HG03520 (cell line): Measurements from ENCODE around the gene IQSEC1.

Source experiments
- ATAC-seq: cut with Tn5 transposase; IDR thresholded peaks from one replicate; pipeline ENCODE4 v1.9.1; 2021; ENCODE audit warnings: mild to moderate bottlenecking, moderate library complexity; ENCODE audit not compliant: unreplicated experiment

Gene IQSEC1

GRCh38 chr3:12922306-12922705 lies 150.9 kb downstream of the IQSEC1 start:
- no peak for ATAC-seq

- no peak for ATAC-seq
Measured at GRCh38 chr3:12921736-12922135, 151.5 kb downstream of the IQSEC1 start.

- ATAC-seq: no peak
Measured at GRCh38 chr3:12920967-12921366, 152.3 kb downstream of the IQSEC1 start.

DNA sequence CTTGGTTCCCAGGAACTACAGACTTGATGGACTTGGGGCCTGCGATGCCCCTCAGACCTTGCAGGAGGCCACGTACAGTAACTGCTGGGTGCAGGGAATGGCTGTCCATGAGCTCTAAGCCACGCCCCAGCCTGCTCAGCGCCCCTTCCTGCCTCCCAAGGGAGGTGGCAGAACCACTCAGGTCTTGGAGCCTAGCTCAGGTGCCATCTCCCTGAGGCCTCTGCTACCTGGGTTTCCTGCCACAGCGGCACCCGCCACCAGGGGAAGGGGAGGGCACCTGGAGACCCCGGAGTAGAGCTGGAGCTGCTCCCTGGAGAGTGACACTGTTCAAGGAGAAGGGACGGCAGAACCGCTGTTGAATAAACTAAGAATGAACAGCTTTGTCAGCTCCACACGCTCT lies 154.0 kb downstream of the IQSEC1 start:
- no peak for ATAC-seq

DNA sequence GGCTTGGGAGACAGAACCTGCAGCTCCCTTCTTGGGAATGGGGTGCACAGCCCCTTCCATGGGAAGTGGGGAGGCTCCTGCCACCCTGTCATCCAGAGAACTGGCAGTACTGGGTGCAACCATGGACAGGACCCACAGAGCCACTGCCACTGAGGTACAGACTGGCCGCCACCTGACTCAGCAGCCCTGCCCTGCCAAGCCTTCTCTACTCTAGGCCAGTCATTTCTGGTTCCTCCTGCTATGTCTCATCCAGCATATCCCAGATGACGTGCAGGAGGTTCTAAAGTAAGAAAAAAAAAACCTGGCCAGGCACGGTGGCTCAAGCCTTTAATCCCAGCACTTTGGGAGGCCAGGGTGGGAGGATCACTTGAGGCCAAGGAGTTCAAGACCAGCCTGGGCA lies 155.0 kb downstream of the IQSEC1 start:
- ATAC-seq: no peak

DNA sequence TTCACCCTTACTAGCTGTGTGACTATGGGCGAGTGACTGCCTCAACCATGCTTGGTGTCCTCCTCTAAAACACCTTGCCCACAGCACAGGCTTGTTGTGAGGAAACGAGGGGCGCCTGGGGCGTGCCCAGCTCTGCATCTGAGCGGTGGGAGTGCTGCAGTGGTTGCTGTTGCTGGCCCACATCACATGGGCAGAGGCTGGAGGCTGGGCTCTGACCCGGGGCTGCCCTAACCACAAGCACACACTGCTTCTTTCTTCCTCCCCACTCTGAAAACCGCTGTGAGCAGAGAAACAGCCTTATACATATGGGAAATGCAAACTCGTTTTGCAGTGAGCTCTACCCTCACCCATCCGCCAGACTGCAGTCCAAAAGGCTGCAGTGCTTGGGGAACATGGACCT lies 157.1 kb downstream of the IQSEC1 start:
- ATAC-seq: no peak

DNA sequence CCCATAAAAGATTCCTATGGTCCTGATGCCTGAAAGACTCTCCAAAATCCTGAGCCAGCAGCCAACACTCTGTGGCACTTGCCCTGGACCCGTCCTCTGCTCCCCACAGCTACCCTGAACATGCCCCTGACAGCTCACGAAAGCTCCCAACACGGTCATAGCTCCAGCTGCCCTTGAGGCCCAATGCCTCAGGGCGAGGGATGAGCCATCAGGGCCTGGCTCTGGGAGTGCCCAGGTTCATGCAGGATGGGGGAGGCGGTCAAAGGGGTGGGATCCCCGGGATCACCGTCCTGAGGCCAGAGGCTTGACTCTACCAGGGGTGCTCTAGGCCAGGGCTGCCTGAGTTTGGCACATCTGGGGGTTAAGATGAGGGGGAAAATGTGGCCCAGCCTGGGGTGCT lies 159.1 kb downstream of the IQSEC1 start:
- ATAC-seq: no peak

GRCh38 chr3:12911881-12912415 lies 161.3 kb downstream of the IQSEC1 start:
- ATAC-seq: no peak

DNA sequence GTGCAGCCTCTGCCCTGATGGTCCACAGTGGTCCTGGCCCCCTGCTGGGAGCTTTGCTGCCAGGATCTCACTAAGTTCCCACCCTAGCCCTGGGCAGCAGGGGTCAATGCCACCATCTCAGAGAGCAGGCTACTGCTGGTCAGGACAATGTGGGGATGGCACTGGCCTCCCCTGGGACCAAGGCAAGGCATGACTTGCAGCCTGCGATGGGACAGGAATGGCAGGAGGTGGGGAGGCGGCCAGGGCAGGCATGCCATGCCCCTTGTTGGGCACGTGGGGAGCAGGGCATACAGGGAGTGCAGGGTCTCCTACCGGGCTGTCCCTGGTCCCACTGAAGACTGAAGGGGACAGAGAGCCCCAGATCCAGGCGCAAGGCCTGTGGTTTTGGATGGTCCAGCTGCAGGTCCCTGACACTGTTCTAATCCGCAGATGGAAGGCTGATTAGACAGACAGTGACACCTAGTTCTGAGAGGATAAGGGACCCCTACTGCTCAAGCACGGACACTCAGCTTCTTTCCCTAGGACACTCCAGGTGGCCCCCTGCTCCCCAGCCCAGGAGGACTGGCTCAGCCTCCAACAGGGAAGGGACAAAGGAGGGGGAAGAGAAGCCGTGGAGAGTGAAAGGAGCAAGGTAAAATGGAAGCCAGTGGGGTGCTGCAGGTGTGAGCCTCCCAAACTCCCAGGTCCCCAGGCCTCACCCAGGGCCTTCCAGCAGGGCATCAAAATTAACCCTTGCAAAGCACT lies 162.7 kb downstream of the IQSEC1 start:
- ATAC-seq: no peak

DNA sequence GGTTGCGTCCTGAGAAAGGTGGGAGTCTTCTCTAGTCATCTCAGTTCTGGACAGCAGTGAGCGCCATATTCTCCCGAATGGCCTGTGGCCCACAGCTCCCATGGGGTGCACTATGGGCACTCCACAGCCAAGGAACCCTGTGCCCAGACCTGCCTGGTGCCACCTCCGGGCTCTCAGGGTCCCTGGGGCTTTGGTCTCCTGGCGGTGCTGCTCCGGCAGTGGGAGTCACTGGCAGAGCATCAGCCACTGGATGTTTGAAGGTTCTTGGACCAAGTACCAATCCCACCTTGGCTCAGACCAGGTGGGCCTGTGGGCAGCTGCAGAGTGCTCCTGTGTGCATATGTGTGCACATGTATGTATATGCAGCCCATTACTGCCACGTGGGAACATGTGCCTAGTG lies 163.5 kb downstream of the IQSEC1 start:
- ATAC-seq: no peak

GRCh38 chr3:12908859-12909258 lies 164.4 kb downstream of the IQSEC1 start:
- ATAC-seq: no peak

DNA sequence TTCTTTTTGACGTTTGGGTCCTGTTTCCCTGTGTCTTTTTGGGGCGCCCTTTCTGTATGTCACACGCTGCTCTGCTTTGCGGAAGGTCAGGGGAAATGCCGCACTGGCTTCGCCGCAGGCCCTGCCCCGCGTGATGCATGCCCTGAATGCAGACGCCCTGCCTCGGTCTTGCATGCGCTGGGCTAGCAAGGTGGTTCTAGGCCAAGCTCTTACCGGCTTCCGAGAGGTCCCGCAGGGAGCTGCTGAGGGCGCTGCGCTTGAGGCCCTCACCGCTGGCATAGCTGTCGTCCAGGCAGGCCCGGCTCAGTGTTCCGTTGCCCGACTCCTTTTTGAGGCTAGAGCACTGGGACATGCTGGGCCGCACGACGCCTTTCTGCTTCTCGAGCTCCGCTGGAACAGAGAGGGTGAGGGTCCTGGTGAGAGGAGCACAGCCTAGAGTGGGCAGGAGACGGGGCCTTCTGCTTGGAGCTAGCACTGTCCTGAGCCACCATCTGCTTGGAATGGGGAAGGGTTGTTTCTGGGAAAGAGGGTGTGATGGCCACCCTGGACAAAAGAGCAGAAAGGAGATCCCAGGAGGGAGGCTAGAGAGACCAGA lies 165.0 kb downstream of the IQSEC1 start:
- no peak for ATAC-seq

- no peak for ATAC-seq
Measured at GRCh38 chr3:12907729-12908128, 165.5 kb downstream of the IQSEC1 start.

DNA sequence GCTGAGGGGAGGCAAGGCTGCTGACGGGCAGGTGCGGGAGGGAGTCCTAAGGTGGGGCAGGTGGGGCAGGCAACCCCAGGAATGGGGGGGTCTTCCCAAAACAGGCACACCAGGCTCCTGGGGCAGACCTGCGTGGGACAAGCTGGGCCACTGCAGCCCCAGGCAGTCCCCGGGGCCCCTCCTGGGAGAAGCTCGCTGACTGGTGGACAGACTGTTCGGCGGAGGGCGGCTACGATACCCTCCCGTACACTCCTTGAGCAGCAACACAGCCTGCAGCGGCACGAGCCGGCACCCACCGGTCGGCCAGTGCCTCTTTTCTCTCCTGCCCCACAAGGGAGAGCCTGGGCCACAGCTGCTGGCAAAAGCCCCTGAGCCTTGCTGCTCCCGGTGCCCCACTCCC lies 165.9 kb downstream of the IQSEC1 start:
- no peak for ATAC-seq

DNA sequence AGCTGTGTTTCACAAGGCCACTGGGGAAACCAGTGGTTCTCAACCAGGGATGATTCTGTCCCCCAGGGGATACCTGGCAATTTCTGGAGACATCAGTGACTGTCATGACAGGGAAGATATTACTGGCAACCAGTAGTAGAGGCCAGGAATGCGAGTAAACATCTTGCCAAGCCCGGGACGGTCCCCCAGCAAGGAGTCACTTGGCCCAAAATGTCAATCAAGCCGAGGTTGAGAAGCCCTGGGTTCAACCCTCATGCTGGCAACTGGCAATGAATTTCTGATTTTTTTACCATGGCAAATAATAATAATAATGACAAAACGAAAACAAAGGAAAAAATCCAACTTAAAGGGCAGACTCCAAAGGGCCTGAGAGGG lies 166.3 kb downstream of the IQSEC1 start:
- ATAC-seq: no peak

DNA sequence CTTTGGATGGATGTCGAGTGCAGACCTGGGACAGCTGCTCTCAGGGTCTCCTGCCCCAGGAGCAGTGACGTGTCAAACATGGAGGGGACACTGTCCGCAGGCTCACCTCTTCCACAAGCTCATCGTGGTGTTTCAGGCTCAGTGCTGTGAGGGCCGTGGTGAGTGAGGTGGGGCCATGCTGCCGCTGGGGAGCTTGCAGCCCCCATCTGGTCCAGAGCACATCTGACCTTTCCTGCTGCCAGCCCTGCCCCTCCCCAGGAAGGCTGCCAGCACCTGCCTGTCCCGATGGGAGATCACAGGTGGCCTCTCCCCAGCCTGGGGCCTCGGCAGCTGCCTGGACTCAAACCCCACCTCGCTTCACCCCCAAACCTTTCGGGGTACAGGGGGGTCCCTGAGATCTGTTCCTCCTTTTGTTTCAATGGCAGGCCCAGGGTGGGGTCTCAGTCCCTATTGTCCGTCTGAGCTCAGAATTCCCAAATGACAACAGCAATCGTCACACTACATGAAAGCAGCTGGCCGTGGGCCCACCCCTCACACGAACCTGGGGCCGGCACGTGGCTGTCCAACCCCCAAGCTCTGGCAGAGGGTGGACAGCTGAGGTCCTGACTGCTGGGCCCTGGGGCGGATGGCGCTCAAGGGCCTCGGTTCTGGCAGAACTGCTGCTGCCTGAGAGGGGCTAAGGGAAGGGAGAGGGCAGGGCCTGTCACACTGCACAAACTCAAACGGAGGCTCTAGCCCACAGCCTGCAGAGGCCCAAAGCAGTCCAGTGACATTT lies 166.9 kb downstream of the IQSEC1 start:
- ATAC-seq: no peak

DNA sequence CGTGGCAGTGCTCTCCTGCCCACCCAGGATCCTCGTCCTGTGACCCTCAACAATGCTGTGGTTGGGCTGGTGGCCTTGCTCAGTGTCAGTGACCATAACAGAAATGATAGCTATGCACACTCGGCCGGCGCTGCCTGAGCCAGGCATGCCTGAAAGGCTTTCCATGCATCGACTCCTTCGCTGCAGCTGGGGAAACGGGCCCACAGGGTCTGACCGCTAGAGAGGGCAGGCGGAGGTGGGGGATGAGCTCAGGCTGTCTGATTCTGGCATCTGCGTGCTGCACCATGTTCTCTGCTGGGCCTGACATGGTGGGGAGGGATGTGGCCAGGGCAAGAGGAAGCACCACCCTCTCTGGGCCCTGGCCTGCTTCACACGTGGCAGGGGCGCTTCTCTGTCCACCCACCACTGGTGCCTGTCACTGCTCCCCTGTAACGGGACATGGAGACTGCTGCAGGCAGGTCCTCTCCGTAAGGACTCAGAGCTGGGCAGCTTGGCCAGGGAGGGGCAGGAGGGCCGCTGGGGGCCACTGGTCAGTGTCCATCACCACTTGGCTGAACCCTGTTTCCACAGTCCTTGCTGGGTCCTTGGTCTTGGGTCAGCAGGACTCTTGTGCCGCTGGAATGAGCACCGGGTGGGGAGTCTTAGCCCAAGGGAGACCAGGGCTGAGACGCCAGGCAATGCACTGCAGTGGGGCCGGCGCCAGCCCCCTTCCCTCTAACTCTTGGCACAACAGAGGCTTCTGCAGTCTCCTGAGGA lies 167.7 kb downstream of the IQSEC1 start:
- ATAC-seq: no peak

- ATAC-seq: no peak
Measured at GRCh38 chr3:12904951-12905315, 168.3 kb downstream of the IQSEC1 start.

DNA sequence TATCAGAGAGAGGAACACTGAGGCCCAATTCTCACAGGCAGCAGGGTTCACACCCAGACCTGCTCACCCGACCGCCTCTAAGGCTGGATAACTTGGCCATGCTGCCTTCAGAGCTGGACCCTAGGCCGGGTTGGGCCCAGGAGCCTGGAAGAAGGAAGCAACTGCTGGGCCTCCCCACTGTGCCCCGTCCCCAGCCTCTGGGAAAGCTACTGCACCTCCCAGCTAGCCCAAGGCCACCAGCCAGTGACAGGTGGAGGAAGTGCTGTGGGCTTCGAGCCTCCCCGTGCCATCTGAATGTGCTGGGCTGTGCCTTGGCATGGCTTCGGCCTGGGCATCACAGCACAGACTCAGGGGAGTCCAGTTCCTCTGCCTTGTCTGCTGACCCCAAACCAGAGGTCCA lies 169.3 kb downstream of the IQSEC1 start:
- ATAC-seq: no peak

DNA sequence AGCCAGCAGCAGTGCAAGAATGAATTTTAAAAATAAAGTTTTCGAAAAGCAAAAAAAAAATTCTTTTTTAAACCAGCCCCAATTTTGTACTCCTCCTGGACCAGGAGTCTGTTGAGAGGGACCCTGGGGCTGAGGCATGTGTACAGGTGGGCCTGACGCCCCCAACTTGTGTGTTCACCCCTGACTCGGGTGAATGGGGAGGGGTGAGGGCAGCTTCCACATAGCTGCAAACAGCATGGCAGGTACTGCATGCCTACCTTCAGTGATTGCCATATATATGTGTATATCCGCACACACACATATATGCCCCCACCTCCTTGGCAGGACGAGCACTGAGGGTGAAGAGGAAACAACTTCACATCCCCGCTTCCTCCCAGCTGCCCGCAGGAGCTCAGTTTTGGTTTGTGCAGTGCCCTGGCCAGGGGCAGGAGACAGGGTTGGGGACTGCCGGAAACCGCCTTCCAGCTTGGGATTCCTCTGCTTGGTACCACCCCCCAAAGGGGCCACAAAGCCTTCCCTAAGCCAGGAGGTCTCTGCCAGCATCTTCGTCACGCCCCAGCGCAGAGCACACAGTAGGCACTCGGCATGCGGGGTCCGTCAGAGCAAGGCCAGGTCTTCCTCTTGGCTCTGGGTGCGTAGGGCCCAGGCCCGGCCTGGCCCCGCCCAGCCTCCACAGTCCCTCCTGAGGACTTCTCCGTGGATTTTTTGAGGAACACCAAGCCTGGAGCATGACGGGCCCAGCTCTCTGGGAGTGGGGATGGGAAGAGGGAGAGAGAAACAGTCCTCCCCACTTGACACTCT lies 170.0 kb downstream of the IQSEC1 start:
- no peak for ATAC-seq
